22Rv1 (cell line): ENCODE results near the gene PARP6.
A peak's percentile ranks its signal among the peaks of the same experiment; 100 is the strongest.

Source experiments
- H3K27ac ChIP-seq: fragments of 450-650 bp; 2 replicates; pipeline ENCODE4 v1.5.1; 2017
- CTCF ChIP-seq: fragments of 450-650 bp; IDR thresholded peaks from 2 replicates; pipeline ENCODE4 v1.5.1; 2017; ENCODE audit warnings: mild to moderate bottlenecking
- ZFX ChIP-seq: fragments of 450-650 bp; IDR thresholded peaks from 2 replicates; pipeline ENCODE4 v1.6.1; 2017; ENCODE audit warnings: antibody characterized with exemption, borderline replicate concordance

Gene PARP6

GRCh38 chr15:72289597-72290325, 17.4 kb upstream of the PARP6 start:
- no peak overlapping the region for H3K27ac ChIP-seq
- TF ChIP-seq CTCF (no peak), ZFX (no peak)

- TF ChIP-seq ZFX (no peak), CTCF (no peak)
- H3K27ac ChIP-seq, result no peak overlapping the region
Measured at GRCh38 chr15:72288796-72289596, 16.6 kb upstream of the PARP6 start.

DNA sequence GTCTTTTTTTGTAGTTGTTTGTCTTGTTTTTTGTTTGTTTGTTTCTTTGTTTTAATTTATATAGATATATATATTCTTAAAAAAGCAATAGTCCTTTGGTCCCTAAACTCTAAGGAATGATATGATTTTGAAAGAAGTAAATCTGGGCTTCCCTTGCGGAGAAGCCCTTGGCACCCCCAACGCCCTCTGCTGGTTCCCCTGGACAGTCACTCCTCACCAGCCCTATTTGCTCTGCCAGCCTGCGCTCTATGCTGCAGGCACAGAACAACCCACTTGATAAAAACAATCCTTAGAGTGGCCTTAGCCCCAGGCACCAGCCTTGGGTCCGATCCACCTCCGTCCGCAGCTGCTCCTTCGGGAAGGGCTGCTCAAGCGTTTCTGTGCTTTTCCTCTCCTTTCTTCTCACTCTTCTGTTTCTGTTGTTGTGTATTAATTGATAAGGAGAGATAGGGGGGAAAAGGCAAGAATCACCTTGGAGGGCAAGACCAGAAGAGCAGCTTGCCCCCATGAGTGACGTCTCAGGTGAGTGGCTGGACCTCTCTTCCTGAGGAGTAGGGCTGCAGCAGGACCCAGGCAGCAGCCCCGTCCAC, 13.7 kb upstream of the PARP6 start:
- H3K27ac ChIP-seq, result no peak overlapping the region
- peak; percentile 50 for TF ChIP-seq CTCF
- no peak for TF ChIP-seq ZFX

DNA sequence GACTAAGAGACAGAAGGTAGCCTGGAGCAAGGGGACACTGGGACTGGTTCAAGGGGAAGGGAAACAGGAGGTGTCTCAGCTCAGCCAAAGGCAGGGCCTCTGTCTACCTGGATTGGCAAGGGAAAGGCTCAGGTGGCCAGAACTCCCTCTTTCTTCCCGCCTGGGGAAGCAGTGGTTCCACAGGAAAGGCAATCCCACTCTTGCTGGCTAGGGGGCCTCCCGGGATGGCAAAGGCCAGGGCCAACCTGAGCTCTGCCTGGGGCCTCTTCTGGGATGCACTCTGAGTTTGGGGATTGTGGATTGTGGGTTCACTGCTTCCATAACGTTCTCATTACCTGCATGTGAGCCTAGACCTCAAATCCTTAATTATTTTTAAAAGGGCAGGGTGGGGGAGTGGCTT, 13.0 kb upstream of the PARP6 start:
- TF ChIP-seq ZFX (no peak), CTCF (no peak)
- no peak overlapping the region for H3K27ac ChIP-seq

- H3K27ac ChIP-seq, result no peak overlapping the region
- TF ChIP-seq CTCF (no peak), ZFX (no peak)
Measured at GRCh38 chr15:72284781-72285180, 12.4 kb upstream of the PARP6 start.

- TF ChIP-seq ZFX, result no peak
- TF ChIP-seq CTCF, result no peak
- H3K27ac ChIP-seq, result no peak overlapping the region
Measured at GRCh38 chr15:72281713-72282112, 9.4 kb upstream of the PARP6 start.

DNA sequence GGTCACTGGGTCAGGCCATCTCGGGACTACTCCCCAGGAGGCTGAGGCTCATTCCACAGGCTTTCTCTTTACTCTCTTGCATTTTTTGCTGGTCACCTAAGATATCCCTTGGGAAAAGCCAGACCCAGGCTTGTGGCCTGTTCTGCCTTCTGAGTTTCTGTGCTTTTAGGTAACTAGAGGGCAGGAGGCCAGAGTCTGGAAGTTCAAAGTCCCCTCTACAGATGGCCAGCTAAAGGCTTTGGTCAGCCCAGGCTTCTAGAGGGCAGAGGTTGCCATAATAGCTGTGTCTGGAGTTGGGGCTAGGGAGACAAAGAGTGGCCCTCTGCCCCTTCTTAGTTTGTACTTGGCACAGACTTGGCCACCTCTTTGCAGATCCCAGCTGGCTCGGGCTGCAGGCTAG, 8.4 kb upstream of the PARP6 start:
- no peak overlapping the region for H3K27ac ChIP-seq
- no peak for TF ChIP-seq CTCF
- TF ChIP-seq ZFX, result no peak
